ENCODE data around the gene WDR90. TPM values are rescaled to one million over a fixed set of nuclear protein-coding genes. Genes with fewer than 3 reads are reported as not detected.

WDR90 gene
- total RNA-seq, 4 donors from 2014 or later = 18.2 to 79.3 (median 46.9) TPM

DNA sequence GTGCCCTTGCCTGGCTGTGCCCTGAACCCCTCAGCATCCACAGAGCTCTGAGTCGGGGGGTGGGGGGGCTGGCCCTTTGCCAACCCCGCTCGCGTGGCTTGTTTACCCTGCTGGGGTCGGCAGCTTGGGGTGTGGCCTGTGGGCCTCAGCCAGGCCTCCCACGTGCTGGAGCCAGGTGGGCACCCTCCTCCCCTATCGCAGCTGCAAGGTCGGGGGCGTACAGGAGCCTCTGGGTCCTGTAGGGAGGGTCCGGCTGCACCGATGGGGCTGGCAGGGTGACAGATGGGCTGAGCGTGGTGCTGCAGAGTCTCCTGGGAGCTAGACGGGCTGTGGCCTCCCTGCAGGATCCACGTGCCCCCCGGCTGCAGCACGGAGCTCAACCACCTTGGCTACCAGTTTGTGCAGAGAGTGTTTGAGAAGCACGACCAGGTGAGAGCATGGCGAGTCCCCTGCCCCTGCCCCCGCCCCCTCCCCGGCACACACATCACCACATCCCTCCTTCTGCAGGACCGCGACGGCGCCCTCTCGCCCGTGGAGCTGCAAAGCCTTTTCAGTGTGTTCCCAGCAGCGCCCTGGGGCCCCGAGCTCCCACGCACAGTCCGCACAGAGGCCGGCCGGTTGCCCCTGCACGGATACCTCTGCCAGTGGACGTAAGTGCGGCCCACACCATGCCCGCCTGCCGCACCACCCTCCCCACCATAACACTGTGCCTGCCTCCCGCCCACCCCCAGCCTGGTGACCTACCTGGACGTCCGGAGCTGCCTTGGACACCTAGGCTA is 22.4 kb downstream of the WDR90 start:
- no peak for DNase-seq
- peaks cover 0 to 19% of the 10 kb centered on the region in 2 donors for H3K4me1 ChIP-seq
- no peaks in the 10 kb centered on the region for H3K36me3 ChIP-seq
- no peak overlapping the region for H3K27ac ChIP-seq
- intact Hi-C loops (cut with DNase I; ENCODE audit: low total_unique reads) = no loop called here
- TF ChIP-seq POLR2A (IDR thresholded peaks at IDR 0.05) = no peak
- TF ChIP-seq, protein P1, sequence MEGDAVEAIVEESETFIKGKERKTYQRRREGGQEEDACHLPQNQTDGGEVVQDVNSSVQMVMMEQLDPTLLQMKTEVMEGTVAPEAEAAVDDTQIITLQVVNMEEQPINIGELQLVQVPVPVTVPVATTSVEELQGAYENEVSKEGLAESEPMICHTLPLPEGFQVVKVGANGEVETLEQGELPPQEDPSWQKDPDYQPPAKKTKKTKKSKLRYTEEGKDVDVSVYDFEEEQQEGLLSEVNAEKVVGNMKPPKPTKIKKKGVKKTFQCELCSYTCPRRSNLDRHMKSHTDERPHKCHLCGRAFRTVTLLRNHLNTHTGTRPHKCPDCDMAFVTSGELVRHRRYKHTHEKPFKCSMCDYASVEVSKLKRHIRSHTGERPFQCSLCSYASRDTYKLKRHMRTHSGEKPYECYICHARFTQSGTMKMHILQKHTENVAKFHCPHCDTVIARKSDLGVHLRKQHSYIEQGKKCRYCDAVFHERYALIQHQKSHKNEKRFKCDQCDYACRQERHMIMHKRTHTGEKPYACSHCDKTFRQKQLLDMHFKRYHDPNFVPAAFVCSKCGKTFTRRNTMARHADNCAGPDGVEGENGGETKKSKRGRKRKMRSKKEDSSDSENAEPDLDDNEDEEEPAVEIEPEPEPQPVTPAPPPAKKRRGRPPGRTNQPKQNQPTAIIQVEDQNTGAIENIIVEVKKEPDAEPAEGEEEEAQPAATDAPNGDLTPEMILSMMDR (IDR thresholded peaks at IDR 0.05) = no peak
- H3K27me3 ChIP-seq = no peaks in the 10 kb centered on the region
- H3K9me3 ChIP-seq = no peaks in the 10 kb centered on the region
- H3K4me3 ChIP-seq = no peak overlapping the region

DNA sequence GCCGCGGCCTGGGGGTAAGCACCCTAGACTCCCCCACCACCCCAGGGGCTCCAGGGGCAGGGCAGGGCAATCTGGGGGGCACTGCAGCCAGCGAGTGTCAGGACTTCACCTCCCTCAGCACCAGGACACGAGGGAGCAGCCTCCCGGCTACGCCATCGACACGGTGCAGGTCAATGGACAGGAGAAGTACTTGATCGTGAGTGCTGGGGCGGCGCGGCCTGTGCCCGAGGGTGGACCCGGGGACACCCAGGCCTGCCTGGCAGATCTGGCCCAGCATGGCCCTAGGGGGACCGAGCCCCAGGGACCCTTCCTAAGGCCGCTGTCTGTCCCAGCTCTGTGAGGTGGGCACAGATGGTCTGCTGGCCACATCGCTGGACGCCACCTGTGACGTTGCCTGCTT is 23.2 kb downstream of the WDR90 start:
- Histone ChIP-seq H3K36me3 (no peaks in the 10 kb centered on the region), H3K9me3 (no peaks in the 10 kb centered on the region)
- intact Hi-C loops (cut with DNase I; ENCODE audit: low total_unique reads) = no loop called here

DNA sequence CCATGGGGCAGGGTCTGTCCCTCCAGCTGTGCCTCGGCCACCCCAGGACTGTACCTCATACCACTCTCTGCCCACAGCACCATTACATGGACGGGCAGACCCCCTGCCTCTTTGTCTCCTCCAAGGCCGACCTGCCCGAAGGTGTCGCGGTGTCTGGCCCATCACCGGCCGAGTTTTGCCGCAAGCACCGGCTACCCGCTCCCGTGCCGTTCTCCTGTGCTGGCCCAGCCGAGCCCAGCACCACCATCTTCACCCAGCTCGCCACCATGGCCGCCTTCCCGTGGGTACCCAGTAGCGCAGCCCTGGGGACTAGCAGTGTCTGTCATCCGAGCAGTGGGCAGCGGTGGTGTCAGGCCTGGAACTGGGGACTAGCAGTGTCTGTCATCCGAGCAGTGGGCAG is 23.7 kb downstream of the WDR90 start:
- DNase-seq = no peak
- H3K4me1 ChIP-seq = peaks cover 0 to 11% of the 10 kb centered on the region in 2 donors
- no peaks in the 10 kb centered on the region for H3K9me3 ChIP-seq
- no peak overlapping the region for H3K27ac ChIP-seq
- H3K4me3 ChIP-seq = no peak overlapping the region
- TF ChIP-seq POLR2A (IDR thresholded peaks at IDR 0.05) = no peak
- TF ChIP-seq, protein P1 (IDR thresholded peaks at IDR 0.05) = no peak
- no peaks in the 10 kb centered on the region for H3K27me3 ChIP-seq
- H3K36me3 ChIP-seq = no peaks in the 10 kb centered on the region
- intact Hi-C loops (cut with DNase I; ENCODE audit: low total_unique reads) = no loop called here

More for the DNA sequence above, 23.2 kb downstream of the WDR90 start:
- H3K4me1 ChIP-seq = peaks cover 0 to 15% of the 10 kb centered on the region in 2 donors
- DNase-seq = no peak
- H3K27ac ChIP-seq = no peak overlapping the region
- H3K4me3 ChIP-seq = no peak overlapping the region
- TF ChIP-seq, protein P1 (IDR thresholded peaks at IDR 0.05) = no peak
- TF ChIP-seq POLR2A (IDR thresholded peaks at IDR 0.05) = no peak
- H3K27me3 ChIP-seq = no peaks in the 10 kb centered on the region

DNA sequence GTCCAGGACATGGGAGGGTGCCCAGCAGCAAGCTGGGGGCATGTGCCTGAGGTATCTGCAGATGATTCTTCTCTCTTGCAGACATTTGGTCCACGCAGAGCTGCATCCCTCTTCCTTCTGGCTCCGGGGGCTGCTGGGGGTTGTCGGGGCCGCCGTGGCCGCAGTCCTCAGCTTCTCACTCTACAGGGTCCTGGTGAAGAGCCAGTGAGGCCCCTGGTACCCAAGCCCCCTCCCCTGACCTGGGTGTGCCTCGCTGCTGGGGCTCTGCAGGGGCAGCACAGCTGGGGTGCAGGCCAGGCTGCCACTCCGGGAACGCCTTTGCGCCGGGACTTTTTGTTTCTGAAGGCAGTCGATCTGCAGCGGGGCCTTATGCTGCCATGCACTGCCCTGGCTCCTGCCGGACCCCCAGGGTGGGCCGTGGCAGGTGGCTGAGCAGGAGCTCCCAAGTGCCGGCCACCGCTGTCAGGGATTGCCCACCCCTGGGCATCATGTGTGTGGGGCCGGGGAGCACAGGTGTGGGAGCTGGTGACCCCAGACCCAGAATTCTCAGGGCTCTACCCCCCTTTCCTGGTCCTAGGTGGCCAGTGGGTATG is 24.3 kb downstream of the WDR90 start:
- TF ChIP-seq, protein P1 (IDR thresholded peaks at IDR 0.05) = no peak
- no peak for TF ChIP-seq POLR2A (IDR thresholded peaks at IDR 0.05)
- Histone ChIP-seq H3K27me3 (no peaks in the 10 kb centered on the region), H3K36me3 (no peaks in the 10 kb centered on the region), H3K4me3 (no peak overlapping the region), H3K9me3 (no peaks in the 10 kb centered on the region), H3K4me1 (peaks cover 0 to 11% of the 10 kb centered on the region in 2 donors), H3K27ac (no peak overlapping the region)
- DNase-seq = no peak
- intact Hi-C loops (cut with DNase I; ENCODE audit: low total_unique reads) = no loop called here

DNA sequence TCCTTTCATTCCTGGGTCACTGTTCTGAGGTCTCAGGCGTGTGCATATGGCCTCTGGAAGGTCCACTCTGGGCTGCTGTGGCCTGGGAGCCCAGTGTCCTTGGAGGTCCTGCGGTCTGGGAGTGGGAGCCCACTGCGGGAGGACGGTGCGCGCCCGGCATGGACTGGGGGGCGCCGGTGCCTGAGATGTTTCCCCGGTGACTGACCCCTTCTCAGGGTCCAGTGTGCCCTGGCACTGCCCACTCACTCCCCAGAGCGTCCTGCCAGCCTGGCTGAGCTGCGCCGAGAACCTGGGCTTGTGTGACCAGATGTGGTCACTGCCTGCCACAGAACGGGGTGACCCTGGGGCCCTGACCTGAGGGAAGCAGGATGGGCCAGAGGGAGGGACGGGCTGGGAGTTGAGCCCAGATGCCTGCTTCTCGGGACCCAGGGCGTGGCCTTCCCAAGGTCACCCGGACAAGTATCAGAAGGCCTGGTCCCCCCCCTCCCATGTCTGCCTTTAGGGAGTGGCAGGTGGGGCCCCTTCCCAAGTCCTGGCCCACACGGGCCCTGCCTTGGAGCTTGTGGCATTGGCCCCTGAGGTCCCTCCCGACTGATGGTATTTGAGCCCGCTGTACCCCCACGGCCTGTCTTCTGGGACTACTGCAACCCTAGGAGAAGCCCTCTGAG is 25.2 kb downstream of the WDR90 start:
- Histone ChIP-seq H3K36me3 (no peaks in the 10 kb centered on the region), H3K27ac (no peak overlapping the region)
- intact Hi-C loops (cut with DNase I; ENCODE audit: low total_unique reads) = no loop called here

More for the DNA sequence above, 25.2 kb downstream of the WDR90 start:
- no peak for TF ChIP-seq POLR2A (IDR thresholded peaks at IDR 0.05)
- TF ChIP-seq, protein P1 (IDR thresholded peaks at IDR 0.05) = no peak
- H3K4me1 ChIP-seq = peaks cover 0 to 11% of the 10 kb centered on the region in 2 donors
- DNase-seq = no peak
- H3K9me3 ChIP-seq = no peaks in the 10 kb centered on the region
- no peaks in the 10 kb centered on the region for H3K27me3 ChIP-seq
- no peak overlapping the region for H3K4me3 ChIP-seq

All from uterus (tissue), 4 donors.